CD4-positive, alpha-beta T cell treated with Interleukin-10 for 1 hour (primary cell): ENCODE results near the gene HOXC6.

ENCODE experiments used
- DNase-seq: peaks from one replicate; pipeline ENCODE4 v3.0.0-alpha.2; 2020

The HOXC6 gene

DNA sequence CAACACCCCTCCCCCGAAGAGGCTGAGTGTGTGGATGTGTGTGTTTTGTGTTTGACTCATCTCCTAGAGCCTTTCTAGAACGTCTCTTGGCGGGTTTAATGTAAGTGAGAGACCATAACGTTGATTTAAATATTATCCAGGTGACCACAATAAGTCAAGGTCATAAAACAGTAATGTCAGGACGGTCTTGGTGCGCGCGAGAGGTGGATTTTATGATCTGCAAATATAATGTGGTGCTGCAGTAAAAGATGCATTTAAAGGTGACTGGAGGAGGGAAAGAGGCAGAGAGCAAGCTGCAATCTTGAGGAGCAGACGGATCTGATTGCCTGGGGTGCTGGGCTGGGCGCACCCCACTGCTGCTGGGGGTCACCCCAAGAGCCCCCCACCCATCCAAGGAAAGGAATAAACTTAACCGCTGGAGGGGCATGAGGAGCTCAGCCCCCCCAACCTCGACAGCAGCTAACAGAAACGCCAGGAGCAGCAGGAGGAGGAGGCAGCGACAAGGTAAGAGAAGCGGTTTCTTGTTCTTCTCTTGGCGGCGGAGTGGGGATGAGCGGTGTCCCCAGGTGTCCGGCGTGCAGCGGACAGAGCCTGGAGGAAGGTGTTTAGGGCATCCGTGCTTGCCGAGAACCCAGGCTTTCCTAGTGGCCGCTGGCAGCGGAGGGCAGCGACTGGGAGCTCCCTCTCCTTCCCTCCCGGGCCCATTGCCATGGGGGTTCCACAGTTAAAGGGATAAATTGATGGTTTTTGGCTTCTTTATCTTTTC lies 37.7 kb upstream of the HOXC6 start:
- no peak for DNase-seq

DNA sequence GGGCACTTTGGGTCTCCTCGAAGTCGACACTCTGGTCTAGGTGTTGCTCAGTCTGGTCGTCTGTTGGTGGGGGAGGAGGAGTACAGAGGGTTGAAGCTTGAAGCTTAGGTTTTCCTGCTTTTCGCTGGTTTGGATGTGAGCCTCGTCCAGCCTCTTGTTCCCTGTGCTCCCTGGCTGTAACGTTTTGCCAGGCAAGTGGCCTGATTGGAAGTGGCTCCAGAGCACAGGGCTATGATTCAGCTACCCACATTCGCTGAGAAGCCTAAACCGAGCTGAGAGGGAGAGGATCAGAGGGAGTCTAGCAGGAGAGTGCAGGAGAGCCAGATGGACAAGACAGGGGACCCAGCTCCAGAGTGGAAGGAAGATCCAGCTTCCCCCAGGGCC lies 37.2 kb upstream of the HOXC6 start:
- no peak for DNase-seq

DNA sequence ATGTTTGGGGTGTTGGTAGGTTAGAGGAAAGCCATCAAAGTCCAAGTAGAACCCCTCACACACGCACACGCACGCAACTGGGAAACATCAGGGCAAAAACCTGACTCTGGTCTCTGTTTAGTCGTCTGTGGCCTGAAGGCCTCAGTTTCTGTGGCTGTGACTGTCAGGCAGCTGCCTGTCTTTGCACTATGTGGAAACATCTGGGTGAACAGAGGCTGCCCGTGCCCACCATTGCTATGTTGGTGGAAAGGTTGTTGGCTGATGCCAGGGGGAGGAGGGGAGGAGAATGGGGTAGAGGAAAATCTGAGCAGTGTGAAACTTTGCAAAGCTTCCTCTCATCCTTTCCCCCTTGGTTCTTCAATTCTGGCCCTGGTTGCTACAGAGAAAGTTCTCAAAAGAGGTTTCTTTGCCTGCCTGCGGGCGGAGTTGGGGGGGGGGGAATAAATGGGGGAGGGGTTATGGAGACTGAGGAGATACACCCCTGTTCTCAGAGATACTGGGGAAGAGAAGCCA lies 35.8 kb upstream of the HOXC6 start:
- DNase-seq, result no peak

DNA sequence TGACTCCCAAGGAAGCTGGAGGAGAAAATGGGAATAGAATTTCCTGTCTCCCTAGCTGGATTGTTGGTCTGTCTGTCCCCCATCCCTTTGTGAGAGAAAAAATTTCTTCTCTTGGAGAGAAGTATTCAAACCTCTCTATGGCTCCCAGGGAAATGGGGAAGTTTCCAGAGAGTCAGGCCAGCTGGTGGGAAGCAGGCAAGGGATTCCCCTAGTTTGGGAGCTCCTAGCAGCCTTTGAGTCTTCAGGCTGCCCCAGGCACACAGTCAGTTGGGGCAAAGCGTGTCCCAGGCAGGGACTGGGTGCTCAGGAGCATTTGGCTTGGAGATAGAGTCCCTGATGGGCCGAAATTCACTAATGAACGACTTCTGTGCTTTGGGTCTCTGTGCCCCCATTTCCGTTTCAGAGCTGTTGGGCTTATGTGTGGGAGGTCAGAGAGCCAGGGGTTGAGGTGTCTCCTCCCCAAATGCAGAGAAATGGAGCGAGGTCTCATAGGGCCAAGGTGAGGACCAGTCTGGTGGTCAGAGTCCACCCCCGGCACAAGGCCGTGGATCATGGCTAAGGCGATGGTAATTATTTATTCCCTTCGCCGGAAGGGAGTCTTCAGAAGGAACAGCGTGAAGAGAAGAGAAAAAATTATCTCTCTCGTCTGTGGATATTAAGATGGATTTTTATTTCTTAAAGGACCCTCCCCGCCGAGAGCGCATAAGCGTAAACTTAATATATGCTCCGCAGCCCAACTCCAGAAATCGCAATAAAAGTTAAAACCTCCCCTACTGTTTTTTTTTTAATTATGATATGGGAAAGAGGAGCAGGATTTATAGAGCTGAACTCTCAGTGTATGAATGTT lies 34.9 kb upstream of the HOXC6 start:
- no peak for DNase-seq

DNA sequence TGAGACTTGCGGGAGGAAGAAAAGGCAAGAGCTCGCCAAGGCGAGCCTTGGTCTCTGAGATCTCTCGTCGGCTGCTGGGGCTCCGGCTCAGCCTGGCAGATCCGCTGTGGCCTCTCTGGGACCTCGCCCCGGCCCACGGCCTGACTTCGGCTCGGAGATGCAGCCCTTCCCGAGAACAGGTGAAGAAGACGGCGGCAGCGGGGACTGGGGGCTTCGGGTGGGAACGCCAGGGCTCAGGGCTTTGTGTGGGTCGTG lies 34.3 kb upstream of the HOXC6 start:
- DNase-seq, result no peak

DNA sequence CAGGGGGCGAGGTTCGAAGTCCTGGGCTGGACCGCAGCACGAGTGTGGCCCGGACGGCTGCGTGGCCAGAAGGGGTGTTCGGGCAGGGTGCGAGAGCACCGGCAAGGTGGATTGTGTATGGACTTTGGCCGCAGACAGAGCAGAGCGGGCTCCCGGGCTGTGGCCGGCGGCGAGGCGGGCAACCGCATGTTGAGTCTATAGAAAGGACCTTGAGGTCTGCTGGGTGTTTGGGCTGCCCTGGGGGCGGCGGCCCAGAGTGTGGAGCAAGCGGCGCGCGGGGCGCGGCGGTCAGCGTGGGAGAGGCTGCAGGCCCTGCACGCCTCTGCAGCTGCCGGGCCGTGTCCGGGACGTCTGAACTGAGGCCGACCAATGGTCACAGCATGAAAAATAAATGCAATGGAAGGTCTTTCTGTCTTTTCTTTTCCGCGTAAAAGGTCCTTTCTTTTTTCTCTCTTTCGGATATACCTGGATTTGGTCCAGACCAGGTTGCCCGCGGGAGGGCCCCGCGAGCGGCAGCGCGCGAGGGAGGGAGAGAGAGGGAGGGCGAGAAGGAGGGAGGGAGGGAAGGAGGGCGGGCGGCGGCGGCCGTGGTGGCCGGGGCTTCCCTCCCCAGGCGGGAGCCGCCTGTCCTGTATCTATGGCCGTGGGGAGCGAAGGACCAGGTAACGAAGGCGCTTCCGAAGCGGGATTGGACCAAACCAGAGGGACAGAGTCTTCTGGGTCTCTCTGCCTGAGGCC lies 33.8 kb upstream of the HOXC6 start:
- DNase-seq, result no peak

DNA sequence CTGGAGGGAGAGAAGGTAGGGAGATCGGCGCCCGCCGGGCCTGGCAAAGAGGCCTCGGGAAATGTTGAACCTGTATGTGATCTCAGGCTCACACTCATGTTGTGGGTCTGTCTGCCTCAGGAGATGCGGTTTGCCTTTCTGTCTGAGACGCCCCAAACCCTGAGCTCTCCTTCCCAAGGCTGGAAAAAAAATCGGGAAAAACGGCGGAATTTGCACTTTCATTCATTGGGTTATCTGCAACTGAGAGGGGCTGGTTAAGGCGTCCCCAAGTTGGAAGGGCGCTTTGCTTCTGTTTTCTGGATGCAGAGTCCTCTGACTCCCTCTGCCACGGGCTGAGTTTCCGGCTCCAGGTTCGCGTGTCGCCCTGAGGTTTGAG lies 33.2 kb upstream of the HOXC6 start:
- no peak for DNase-seq

DNA sequence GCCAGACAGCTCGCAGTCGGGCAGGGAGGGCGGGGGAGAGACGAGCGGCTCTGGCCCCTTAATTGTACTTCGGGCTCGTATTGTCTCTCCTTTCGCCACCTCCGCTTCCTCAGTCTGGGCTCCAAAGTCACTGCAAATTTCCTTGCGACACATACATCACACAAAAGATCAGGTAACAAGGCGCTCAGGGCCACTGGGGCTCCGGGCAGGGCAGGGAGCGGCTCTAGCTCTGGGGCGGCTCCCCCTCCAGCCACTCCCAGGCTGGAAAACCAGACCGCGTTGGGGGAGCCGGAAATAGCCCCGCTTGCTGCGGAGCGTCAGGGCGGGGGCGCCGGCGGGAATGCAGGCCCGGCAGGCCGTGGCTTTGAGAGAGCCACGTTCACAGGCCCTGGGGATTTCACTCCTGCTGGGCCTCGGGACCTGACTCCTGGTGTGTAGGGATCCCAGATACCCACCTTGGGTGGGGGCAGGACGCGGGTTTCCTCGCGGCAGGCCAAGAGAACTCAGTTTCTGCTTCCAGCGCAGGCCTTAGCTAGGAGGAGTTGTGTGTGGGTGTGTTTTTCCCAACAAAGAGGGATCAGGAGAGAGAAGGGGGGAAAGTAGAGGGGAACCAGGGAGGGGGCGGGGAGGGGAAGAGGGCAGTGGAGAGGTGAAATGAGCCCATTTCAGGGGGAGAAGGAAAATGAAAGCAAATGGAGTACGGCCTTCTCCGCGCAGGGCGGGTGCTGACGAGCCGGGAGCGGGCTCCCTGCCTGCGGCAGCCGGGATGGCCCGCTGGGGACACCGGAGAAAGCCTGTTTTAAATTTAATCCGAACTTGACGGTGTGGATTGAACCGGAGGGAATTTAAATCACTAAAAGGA lies 32.6 kb upstream of the HOXC6 start:
- DNase-seq, result no peak

DNA sequence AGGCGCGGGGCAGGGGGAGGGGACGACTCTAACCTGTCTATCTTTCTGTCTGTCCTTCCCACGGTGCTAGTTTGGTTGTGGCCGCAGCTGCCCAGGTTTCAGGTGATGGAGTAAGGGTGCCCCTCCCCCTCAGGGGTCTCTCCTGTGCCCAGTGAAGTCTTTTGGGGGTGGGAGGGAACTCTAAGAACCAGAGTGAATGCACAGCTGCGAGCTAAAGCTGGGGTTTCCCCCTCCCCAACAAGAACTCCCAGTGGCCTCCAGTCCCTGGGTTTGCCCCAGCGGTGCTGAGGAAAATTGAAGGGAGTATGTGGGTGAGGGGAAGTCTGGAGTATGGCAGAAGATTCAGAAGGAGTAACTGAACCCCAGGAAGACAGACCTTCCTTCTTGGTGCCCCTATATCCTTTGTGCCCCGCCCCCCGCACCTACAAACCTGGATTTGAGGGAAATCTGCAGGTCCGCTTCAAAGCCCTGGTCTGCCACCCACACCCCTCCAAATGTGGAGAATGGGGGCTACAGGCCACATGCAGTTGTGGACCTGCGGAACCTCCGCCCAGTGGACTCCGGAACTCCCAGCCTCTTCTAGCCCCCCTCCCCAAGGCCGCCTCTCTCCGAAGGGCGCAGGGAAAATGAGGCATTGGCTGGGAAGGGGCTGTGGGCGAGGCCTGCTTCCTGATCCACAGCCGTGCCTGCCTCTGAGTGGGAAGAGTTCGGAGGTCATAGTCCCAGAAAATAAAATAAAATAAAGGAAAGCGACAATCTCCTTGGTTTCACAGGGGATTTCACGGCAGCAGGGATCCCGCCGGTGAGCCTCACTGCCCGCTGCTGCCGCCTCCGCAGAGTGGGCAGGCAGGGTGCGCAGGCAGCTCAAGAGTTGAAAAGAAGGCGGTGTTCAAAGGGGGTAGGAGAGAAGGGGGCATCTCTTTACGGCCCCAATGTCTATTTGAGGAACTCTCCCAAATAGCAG lies 31.7 kb upstream of the HOXC6 start:
- no peak for DNase-seq

DNA sequence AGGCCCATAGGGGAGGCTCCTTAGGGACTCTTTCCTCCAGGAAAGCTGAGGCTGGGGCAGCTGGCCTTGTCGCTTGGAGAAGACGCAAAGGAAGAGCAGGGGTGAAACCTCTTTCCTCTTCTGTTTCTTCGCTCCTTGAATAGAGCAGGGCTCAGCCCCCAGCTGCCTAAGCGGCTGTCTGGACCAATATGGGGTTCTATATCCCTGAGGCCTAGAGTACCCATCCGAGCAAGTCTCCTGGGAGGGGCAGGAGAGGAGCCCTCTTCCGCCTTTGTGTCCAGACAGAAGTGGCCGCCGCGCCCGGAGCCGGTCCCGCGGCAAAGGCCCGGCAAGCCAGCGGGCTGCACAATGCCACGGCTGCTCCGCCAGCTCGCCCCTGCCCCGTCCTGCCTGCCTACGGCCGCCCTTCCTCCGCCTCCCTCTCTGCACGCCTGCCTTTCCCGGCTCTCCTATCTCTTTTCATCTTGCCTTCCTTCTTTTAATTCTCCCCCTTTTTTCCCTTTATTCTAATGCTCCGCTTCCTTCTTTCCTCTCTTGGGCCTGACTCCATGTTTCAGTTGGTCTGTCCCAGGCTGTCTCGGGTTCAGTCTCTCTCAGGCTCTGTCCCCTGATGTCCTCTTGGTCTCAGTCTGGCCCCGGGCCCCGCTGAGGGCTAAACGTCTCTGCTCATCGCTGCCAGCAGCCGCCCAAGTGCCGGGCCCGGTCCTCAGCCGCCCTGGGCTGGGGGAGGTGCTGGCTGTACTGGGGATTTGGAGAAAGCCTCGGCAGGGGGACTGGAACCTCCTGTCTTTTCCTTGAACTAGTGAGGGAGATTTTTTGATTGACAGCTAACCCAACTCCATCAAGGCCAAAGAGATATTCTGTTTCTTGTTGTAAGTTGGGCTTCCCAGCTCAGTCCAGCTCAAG lies 30.8 kb upstream of the HOXC6 start:
- DNase-seq, result no peak

DNA sequence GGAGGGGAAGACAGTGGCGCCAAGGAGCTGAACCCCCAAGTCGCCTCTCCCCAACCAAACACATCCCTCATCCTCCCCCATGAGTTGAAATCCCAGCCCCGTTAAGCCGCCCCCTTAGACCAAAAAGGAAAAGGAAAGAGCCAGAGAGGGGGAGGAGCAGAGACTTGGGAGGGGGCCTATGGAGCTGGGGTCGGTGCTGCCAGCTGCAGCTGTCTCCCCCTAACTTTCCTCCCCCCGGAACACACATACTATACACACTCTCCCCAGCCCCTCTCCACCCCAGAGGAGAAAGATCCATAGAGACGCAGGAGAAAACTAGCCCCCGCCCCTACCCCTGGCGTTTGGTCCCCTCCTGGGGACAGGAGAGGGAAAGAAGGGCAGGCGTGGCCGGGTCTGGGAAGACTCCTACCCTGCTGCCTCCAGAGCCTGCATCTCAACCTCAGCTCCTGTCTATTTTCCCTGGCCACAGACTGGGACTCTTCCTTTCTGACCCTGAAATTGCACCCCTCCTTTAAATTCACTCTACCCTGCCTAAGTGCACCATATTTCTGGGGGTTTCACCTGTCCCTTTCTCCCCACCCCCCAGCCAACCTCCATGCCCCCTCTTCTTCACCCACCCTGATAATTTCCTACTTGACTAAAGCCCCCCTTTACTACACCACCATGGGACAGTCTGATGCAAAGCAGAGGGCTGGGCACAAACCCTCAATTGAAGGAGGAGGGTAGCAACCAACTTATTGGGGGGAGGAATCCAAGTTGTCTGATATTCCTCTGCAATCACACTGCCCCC lies 29.9 kb upstream of the HOXC6 start:
- no peak for DNase-seq

DNA sequence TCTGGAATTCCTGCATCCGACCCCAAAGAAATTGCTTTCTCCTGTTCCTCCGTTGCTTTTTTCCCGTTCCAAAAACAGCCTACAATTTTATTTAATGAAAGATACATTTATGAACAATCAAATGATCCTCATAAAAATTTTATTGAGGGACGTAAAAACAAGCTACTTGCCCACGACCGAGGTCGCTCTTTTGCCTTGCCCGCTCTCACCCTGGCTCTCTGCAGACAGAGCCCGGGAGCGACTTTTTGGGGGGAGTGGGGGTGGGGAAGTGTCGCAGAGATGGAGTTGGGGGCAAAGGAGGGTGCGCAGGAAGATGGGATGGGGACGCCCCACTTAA lies 29.4 kb upstream of the HOXC6 start:
- no peak for DNase-seq

DNA sequence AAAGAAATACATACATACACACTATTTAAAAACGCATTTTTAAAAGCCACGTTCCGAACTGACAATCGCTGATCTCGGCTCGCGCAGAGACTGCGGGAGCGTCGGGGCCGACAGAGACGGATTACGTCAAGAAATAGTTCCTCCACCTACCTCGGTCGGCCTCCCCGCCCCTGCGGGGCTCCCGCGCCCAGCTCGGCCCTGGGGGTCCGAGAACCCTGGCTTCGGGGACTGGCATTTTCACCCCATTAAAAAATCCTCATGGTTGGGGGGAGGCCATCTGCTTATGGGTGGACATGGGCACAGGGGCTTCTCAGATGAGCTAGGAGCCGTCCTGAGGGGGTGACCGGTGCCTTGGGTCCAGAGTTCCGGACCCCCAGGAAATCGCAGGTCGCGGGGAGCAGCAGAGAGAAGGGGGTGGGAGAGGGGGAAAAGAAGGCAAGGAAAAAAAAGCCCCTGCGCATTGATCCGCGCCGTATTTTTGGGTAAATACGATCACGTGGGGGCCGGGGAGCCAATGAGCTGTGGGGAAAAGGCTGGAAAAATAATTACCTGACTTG lies 28.6 kb upstream of the HOXC6 start:
- no peak for DNase-seq

DNA sequence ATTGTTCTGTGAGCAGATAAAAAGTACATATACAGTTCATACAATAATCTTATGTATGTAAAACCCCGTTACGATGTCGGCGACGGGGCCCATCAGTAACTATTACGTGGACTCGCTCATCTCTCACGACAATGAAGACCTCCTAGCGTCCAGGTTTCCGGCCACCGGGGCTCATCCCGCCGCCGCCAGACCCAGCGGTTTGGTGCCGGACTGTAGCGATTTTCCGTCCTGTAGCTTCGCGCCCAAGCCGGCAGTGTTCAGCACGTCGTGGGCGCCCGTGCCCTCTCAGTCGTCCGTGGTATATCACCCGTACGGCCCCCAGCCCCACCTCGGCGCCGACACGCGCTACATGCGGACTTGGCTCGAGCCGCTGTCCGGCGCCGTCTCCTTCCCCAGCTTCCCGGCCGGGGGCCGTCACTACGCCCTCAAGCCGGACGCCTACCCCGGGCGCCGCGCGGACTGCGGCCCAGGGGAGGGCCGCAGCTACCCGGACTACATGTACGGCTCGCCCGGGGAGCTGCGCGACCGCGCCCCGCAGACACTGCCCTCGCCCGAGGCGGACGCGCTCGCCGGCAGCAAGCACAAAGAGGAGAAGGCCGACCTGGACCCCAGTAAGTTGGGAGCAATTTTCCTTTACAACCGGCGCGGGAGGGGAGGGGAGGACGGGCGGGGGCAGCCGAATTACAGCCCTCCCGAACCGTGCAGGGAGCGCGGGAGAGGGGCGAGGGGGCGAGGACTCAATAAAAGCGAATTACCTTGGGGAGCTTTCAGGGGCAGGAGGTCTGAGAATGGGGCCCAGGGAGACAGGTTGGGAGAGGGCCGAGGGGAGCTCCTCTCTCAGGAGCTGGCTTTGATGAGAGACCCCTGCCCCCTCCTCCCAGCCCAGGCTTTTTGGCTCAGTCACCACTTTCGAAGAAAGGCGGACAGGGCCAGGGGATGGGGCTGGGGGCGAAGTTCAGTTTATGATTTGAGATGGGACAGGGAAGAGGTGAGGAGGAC lies 27.8 kb upstream of the HOXC6 start, which contains the start of gene HOXC9:
Gene HOXC9 (plus strand): TSS at position 46 of the 999 bp plus-strand sequence. CDS start 28 bp downstream, at position 74.
- no peak for DNase-seq

DNA sequence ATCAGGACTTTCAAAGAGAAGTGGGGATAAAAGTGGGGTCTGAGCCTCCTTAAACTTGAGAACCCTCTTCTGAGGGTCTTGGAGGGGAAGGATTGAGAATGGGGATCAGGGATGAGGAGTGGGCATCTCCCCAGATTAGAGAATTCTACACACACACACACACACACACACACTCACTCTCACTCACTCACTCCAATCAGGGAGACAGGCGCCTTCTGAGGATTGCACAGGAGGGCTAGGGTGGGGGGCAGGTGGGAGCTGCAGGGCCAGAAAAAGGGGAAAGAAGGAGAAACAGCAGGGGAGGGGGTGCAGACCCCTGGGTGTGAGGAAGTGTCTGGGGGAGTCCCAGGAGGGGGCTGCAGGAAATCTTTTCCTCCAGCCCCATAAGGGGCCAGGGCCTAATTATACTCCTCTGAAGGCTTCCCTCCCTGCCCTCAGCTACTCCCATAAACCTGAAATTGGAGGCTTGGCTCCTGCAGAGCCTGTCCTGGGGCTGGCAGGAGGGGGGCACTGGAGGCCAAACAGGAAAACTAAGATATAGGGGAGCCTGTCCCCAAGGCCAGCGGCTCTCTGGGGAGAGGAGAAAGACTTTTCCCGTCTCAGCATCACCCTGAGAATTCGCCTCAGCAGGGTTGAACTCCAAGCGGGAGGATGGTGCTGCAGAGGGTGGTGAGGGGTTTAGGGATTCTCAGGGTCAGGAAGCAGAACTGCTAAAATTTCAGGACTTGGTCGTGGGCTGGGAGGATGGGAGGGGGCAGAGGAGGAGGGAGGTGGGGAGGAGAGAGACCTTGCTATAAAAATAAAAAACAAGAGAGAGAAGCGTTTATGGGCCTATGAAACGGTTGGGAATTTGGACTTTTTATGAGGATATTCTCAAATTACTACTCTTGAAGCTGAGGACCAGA lies 26.7 kb upstream of the HOXC6 start:
- DNase-seq, result no peak

DNA sequence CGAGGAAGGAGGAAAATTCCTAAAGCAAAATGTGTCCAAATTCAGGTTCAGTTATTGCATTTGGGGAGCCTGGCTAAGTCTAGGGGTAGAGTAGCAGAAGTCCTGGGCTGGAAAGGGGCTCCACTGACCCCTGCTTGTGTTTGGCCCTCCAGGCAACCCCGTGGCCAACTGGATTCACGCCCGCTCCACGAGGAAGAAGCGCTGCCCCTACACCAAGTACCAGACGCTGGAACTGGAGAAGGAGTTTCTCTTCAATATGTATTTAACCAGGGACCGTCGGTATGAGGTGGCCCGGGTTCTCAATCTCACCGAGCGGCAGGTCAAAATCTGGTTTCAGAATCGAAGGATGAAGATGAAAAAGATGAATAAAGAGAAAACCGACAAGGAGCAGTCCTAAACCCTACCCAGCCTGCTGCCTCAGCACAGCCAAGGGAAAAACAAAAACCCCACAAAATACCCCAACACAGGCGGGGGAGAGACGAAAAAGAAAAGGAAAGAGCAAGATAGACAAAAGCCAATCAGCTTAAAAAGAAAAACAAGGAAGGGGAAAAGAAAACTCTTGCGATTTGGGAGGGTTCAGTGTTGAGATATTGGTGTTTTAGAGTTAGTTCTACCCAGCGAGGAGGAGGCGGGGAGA lies 25.8 kb upstream of the HOXC6 start:
- no peak for DNase-seq
